T-cell (primary cell): ENCODE results near the gene RGS8. TPM values are rescaled to one million over a fixed set of nuclear protein-coding genes. Genes with fewer than 3 reads are reported as not detected.

Experiments
- ATAC-seq, 4 experiments: fragments of 200-7000 bp in 3 of 4; fragments of 150-1000 bp in 1 of 4; cut with Tn5 transposase; replicated peaks in 1 of 4; 1 replicate in 3 of 4; 2 replicates in 1 of 4; pipeline ENCODE4 v1.10.0; 2021; ENCODE audit warnings: moderate library complexity in 3 of 4, mild to moderate bottlenecking in 2 of 4, moderate number of reproducible peaks in 1 of 4
- CTCF ChIA-PET, 2 donors: fragments of 300-600 bp; sonication (Branson Sonifier 250); formaldehyde crosslinking; loops; one replicate each; lab custom pipeline; 2022; ENCODE audit warnings: antibody characterized with exemption in 2 of 2; lab: Charles Lee
- POLR2A ChIA-PET, 2 donors: fragments of 300-600 bp; sonication (Branson Sonifier 250); formaldehyde crosslinking; loops; one replicate each; lab custom pipeline; 2022; ENCODE audit warnings: antibody characterized with exemption in 2 of 2; lab: Charles Lee
- DNase-seq, 35 experiments: peaks; one replicate each; pipeline versions ENCODE4 v3.0.0 to v3.0.0-alpha.2; 2013 to 2023
- H3K27ac ChIP-seq: one replicate; pipeline ENCODE4 v1.5.1; 2013; ENCODE audit warnings: low read length
- H3K27me3 ChIP-seq, 2 experiments: replicated peaks in 1 of 2; 1 replicate in 1 of 2; 2 replicates in 1 of 2; pipeline versions ENCODE4 v1.6.1 to v1.7.0; 2013; ENCODE audit warnings: low read length in 1 of 2, mixed read lengths in 1 of 2; ENCODE audit not compliant: control insufficient read depth in 2 of 2, insufficient read depth in 2 of 2; ENCODE audit errors: extremely low read depth in 1 of 2
- H3K36me3 ChIP-seq, 2 donors: 1 replicate in 1 of 2; 2 replicates in 1 of 2; pipeline versions ENCODE4 v1.6.1 to v1.7.0; 2013; ENCODE audit warnings: low read length in 1 of 2; ENCODE audit not compliant: control insufficient read depth in 2 of 2, insufficient read depth in 1 of 2; ENCODE audit errors: extremely low read depth in 1 of 2
- H3K4me1 ChIP-seq, 2 experiments: 1 replicate in 1 of 2; 2 replicates in 1 of 2; pipeline versions ENCODE4 v1.6.1 to v1.7.0; 2013; ENCODE audit warnings: low read length in 2 of 2, mixed read lengths in 1 of 2; ENCODE audit not compliant: insufficient read depth in 2 of 2, control insufficient read depth in 1 of 2; ENCODE audit errors: extremely low read depth in 1 of 2
- H3K4me3 ChIP-seq, 2 donors: 1 replicate in 1 of 2; 2 replicates in 1 of 2; pipeline versions ENCODE4 v1.5.1 to v1.7.0; 2013; ENCODE audit warnings: mild to moderate bottlenecking in 2 of 2, low read length in 1 of 2, moderate library complexity in 1 of 2; ENCODE audit not compliant: control insufficient read depth in 1 of 2; ENCODE audit errors: extremely low read depth in 1 of 2
- H3K9me3 ChIP-seq: 2 replicates; pipeline ENCODE4 v1.7.0; 2013
- H3K27ac Mint-ChIP-seq, 2 donors: one replicate each; pipeline ENCODE4 v1.8.0; 2020 to 2021; ENCODE audit warnings: mild to moderate bottlenecking in 2 of 2, mixed read lengths in 2 of 2
- H3K27me3 Mint-ChIP-seq, 2 donors: one replicate each; pipeline ENCODE4 v1.8.0; 2021 to 2022; ENCODE audit warnings: mixed read lengths in 2 of 2
- H3K36me3 Mint-ChIP-seq: one replicate; pipeline ENCODE4 v1.8.0; 2021; ENCODE audit warnings: mixed read lengths
- H3K4me1 Mint-ChIP-seq, 3 donors: one replicate each; pipeline ENCODE4 v1.8.0; 2020 to 2022; ENCODE audit warnings: mixed read lengths in 3 of 3, mild to moderate bottlenecking in 1 of 3
- H3K4me3 Mint-ChIP-seq, 3 donors: one replicate each; pipeline ENCODE4 v1.8.0; 2020 to 2022; ENCODE audit warnings: mild to moderate bottlenecking in 3 of 3, mixed read lengths in 3 of 3, moderate library complexity in 3 of 3
- H3K9me3 Mint-ChIP-seq, 3 donors: one replicate each; pipeline ENCODE4 v1.8.0; 2020 to 2022; ENCODE audit warnings: mixed read lengths in 3 of 3
- WGBS: methylation state at CpG from one replicate; pipeline ENCODE4 v1.1.5; 2013; ENCODE audit warnings: missing lambda C conversion rate; ENCODE audit not compliant: insufficient coverage; 5-methylcytosine and 5-hydroxymethylcytosine counted together
- total RNA-seq, 35 experiments: library from RNA in 6 of 35; stranded (reverse) in 6 of 35; fragments of 120-200 nt in 1 of 35; gene quantifications; one replicate each; pipeline versions ENCODE4 v1.2.1 to v1.2.4 and lab custom pipeline; 2013 to 2026

The RGS8 gene
- total RNA-seq, 5 donors from 2014 or later (not counting 1 experiment from before 2014, with no cell fraction given), result not detected

DNA sequence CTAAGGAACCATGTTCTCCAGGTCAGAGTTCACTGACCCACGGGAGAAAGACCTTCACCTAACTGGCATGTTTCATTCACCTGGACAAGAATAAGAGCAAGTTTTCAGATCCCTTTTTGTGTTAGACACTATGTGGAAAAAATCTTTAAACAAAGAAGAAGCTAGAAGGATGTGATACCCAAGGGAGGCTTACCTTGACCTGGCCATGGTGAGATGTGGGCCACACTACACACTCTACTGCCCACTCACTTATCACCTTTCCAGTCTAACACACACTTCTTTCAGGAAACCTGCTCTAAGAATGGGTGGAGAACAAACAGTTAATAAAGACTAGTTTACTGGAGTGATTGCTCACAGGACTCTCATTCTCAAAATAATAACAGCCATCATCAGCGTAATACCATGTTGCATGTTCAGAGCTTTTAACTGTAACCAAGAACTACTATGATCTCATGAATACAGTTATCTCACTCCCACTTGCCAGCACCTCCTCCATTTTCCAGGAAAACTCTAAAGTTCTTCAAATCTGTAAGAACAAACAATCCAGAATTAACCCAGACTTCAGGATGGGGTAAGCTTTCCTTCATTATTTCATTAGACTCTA is 1.4 kb downstream of the RGS8 start:
- peaks cover 6 to 16% of the 10 kb centered on the region in 2 experiments for H3K27me3 ChIP-seq
- H3K27ac ChIP-seq, result no peak overlapping the region
- H3K36me3 ChIP-seq, result no peaks in the 10 kb centered on the region
- H3K27ac Mint-ChIP-seq, result no peak overlapping the region
- ChIA-PET POLR2A (no interaction called here), CTCF (interaction anchor here in 1 of 2 donors (0.8 kb wide), 1 partner anchor 66 kb away, joined by 3 read pairs; no protein-coding TSS in a partner anchor)
- H3K4me1 Mint-ChIP-seq, result no peaks in the 10 kb centered on the region
- DNase-seq (no peak), ATAC-seq (no peak)
- H3K4me3 ChIP-seq, result no peak overlapping the region
- H3K9me3 Mint-ChIP-seq, result no peaks in the 10 kb centered on the region
- peaks cover 8 to 20% of the 10 kb centered on the region in 2 donors for H3K27me3 Mint-ChIP-seq
- 86% methylated on average over 1 of the region's 2 CpGs for WGBS
- no peak overlapping the region for H3K4me3 Mint-ChIP-seq
- no peaks in the 10 kb centered on the region for H3K36me3 Mint-ChIP-seq
- no peaks in the 10 kb centered on the region for H3K9me3 ChIP-seq
- H3K4me1 ChIP-seq, result no peaks in the 10 kb centered on the region

DNA sequence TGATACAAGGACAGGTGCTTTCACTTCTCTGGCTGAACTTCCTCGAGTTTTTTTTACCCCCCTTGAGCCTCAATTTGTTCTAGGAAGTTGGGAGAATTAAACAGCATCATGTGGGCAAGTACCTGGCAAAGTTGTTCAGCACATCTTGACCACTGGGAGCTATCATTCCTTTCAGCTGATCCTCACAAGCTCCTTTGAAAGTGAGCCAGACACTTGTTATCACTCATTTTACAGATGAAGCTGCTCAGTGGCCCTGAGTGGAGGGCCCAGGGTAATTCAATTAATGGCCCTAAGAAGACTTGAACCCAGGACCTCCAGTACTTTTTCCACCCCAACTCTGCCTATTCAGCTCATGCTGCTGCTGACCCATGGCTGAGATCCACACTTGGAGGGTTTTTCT is 2.0 kb downstream of the RGS8 start:
- no peak for ATAC-seq
- ChIA-PET POLR2A (no interaction called here), CTCF (interaction anchor here in 1 of 2 donors (0.8 kb wide), 1 partner anchor 66 kb away, joined by 3 read pairs; no protein-coding TSS in a partner anchor)
- Histone ChIP-seq H3K4me1 (no peaks in the 10 kb centered on the region), H3K27ac (no peak overlapping the region), H3K4me3 (no peak overlapping the region), H3K9me3 (no peaks in the 10 kb centered on the region), H3K36me3 (no peaks in the 10 kb centered on the region), H3K27me3 (peaks cover 6 to 16% of the 10 kb centered on the region in 2 experiments)
- H3K27ac Mint-ChIP-seq, result no peak overlapping the region
- no peak for DNase-seq
- no peak overlapping the region for H3K4me3 Mint-ChIP-seq
- H3K36me3 Mint-ChIP-seq, result no peaks in the 10 kb centered on the region
- no CpG with 5 or more reads among the region's 1 CpG for WGBS
- H3K4me1 Mint-ChIP-seq, result no peaks in the 10 kb centered on the region
- H3K9me3 Mint-ChIP-seq, result no peaks in the 10 kb centered on the region
- peaks cover 8 to 20% of the 10 kb centered on the region in 2 donors for H3K27me3 Mint-ChIP-seq

DNA sequence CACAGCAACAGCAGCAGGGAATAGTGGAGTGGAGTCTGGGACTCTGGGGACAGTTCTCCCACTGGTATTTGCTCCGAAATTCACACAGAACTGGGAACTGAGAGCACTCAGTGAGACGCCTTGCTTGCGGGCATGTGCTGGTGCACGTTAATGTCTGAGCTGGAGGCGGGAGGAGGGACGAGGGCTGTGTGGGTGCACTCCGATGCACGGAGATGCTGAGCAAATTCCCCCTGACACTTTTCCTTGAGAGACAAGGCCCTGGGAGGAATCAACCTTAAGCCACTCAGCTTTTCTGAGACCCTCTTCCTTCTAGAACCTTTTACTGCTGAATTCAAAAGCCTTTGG is 2.8 kb downstream of the RGS8 start:
- Histone ChIP-seq H3K4me1 (no peaks in the 10 kb centered on the region), H3K27ac (no peak overlapping the region), H3K9me3 (no peaks in the 10 kb centered on the region), H3K27me3 (peaks cover 5 to 16% of the 10 kb centered on the region in 2 experiments), H3K4me3 (no peak overlapping the region), H3K36me3 (no peaks in the 10 kb centered on the region)
- WGBS, result 84% methylated on average over 8 of the region's 8 CpGs
- ATAC-seq (no peak), DNase-seq (no peak)
- H3K9me3 Mint-ChIP-seq, result no peaks in the 10 kb centered on the region
- peaks cover 8 to 18% of the 10 kb centered on the region in 2 donors for H3K27me3 Mint-ChIP-seq
- H3K4me1 Mint-ChIP-seq, result no peaks in the 10 kb centered on the region
- POLR2A ChIA-PET, result no interaction called here
- CTCF ChIA-PET, result no interaction called here
- no peak overlapping the region for H3K4me3 Mint-ChIP-seq
- no peaks in the 10 kb centered on the region for H3K36me3 Mint-ChIP-seq
- no peak overlapping the region for H3K27ac Mint-ChIP-seq

DNA sequence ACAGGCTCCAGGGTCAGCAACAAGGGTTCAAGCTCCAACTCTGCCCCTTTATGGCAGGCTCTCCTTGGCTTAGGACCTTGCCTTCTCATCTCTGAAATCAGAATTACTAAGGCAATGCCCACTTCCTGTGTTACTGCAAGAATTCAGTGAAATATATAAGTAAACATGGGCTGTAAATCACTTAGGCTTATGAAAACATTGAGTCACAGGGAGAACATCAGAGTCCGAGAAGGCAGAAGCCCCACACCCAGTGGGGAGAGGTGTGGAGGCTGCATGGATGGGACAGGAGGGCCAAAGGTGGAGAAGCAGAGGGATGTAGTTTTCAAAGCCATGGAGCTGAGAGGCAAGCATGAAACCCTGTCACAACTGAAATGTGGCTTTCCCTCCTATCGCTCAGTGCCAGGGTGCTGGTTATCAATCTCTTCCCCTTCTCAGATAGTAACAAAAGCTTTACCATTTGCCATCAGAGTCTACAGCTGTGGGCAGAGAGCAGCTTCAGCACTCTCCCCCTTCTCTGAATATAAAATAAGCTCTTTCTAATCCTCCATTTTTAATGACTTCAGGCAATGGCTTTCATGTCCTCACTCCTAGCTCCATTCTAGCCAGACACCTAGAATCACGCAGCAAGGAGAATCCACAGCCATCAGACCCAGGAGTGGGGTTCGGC is 3.4 kb downstream of the RGS8 start:
- ChIA-PET CTCF (no interaction called here), POLR2A (interaction anchor here in 1 of 2 donors (0.7 kb wide), 1 partner anchor 138 kb away, joined by 3 read pairs; no protein-coding TSS in a partner anchor)
- no peak overlapping the region for H3K27ac ChIP-seq
- no peaks in the 10 kb centered on the region for H3K4me1 ChIP-seq
- H3K4me3 Mint-ChIP-seq, result no peak overlapping the region
- 33% methylated on average over 2 of the region's 4 CpGs for WGBS
- H3K9me3 Mint-ChIP-seq, result no peaks in the 10 kb centered on the region
- H3K27me3 ChIP-seq, result peaks cover 5 to 16% of the 10 kb centered on the region in 2 experiments
- H3K27me3 Mint-ChIP-seq, result peaks cover 8 to 18% of the 10 kb centered on the region in 2 donors
- no peak overlapping the region for H3K27ac Mint-ChIP-seq
- H3K36me3 ChIP-seq, result no peaks in the 10 kb centered on the region
- ATAC-seq (no peak), DNase-seq (no peak)
- no peak overlapping the region for H3K4me3 ChIP-seq
- H3K36me3 Mint-ChIP-seq, result no peaks in the 10 kb centered on the region
- no peaks in the 10 kb centered on the region for H3K9me3 ChIP-seq
- H3K4me1 Mint-ChIP-seq, result no peaks in the 10 kb centered on the region

DNA sequence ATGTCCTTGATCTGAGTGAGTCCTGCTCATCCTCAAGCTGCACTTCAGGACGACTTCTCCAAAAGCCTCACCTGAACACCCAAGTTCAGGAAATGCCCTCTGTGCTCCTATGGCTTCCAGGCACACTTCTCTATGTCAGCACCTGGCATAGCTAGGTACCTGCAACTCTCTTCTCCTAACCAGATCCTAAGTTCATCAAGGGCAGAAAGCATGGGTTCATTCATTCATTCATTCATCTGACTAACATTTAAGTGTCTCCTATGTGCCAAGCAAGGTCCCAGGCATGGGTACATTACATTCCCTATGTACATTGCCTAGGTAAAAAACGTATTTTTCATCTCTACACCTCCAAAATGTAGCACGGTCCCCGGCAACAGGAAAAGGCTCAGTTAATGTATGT is 4.0 kb downstream of the RGS8 start:
- Histone ChIP-seq H3K4me3 (no peak overlapping the region), H3K27me3 (peaks cover 5 to 14% of the 10 kb centered on the region in 2 experiments), H3K27ac (no peak overlapping the region), H3K4me1 (no peaks in the 10 kb centered on the region), H3K9me3 (no peaks in the 10 kb centered on the region), H3K36me3 (no peaks in the 10 kb centered on the region)
- no peak overlapping the region for H3K27ac Mint-ChIP-seq
- no peaks in the 10 kb centered on the region for H3K4me1 Mint-ChIP-seq
- no peak for DNase-seq
- WGBS, result 62% methylated on average over 1 of the region's 4 CpGs
- H3K4me3 Mint-ChIP-seq, result no peak overlapping the region
- no peak for ATAC-seq
- peaks cover 8 to 18% of the 10 kb centered on the region in 2 donors for H3K27me3 Mint-ChIP-seq
- no peaks in the 10 kb centered on the region for H3K36me3 Mint-ChIP-seq
- H3K9me3 Mint-ChIP-seq, result no peaks in the 10 kb centered on the region
- ChIA-PET POLR2A (interaction anchor here in 1 of 2 donors (0.7 kb wide), 1 partner anchor 138 kb away, joined by 3 read pairs; no protein-coding TSS in a partner anchor), CTCF (no interaction called here)

DNA sequence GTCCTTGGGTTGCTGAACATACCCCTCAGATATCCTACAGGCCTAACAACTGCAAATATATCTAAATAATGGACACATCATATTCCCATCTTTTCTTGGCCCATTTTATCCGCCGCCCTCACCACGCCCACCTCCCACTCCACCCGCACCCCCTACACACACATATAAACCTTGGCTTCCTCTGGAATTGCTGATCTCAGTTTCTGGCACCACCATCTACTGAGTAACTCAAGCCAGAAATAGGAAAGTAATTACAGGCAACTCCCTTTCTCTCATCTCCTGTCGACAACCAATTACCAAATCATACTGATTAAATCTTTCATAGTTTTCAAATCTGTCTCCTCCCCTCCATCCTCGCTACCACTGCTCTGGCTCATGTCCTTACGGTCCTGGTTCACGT is 4.7 kb downstream of the RGS8 start:
- POLR2A ChIA-PET, result no interaction called here
- ATAC-seq (no peak), DNase-seq (no peak)
- Histone ChIP-seq H3K9me3 (no peaks in the 10 kb centered on the region), H3K4me3 (no peak overlapping the region), H3K4me1 (no peaks in the 10 kb centered on the region), H3K36me3 (no peaks in the 10 kb centered on the region), H3K27ac (no peak overlapping the region), H3K27me3 (peaks cover 1 to 7% of the 10 kb centered on the region in 2 experiments)
- no peaks in the 10 kb centered on the region for H3K9me3 Mint-ChIP-seq
- peaks cover 8 to 18% of the 10 kb centered on the region in 2 donors for H3K27me3 Mint-ChIP-seq
- CTCF ChIA-PET, result interaction anchor here in 1 of 2 donors (0.6 kb wide), 1 partner anchor 139 kb away, joined by 4 read pairs; no protein-coding TSS in a partner anchor
- no peaks in the 10 kb centered on the region for H3K4me1 Mint-ChIP-seq
- H3K27ac Mint-ChIP-seq, result no peak overlapping the region
- no peaks in the 10 kb centered on the region for H3K36me3 Mint-ChIP-seq
- H3K4me3 Mint-ChIP-seq, result no peak overlapping the region
- WGBS, result 86% methylated on average over 8 of the region's 8 CpGs
